ENCODE results near the gene SLIRP.

DNA sequence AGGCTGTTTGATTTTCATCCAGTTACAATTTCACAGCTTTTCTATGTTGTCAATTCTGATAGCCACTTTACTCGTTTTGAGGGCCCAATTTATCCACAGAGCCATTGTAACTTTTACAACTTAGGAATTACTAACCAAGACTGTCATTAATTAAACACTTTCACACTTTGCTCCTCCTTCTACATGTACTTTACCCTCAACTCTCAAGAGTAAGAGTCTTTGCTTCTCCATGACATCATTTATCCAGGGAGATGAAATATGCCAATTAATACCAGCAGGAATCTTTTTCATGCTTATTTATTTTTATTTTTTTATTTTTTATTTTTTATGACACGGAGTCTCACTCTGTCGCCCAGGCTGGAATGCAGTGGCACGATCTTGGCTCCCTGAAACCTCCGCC lies 13.5 kb downstream of the SLIRP start:
- TF ChIP-seq EZH2 (IDR thresholded peaks at IDR 0.05; ENCODE audit: borderline replicate concordance, low read depth, low read length, severe bottlenecking) = no peak
- TF ChIP-seq, protein P1, sequence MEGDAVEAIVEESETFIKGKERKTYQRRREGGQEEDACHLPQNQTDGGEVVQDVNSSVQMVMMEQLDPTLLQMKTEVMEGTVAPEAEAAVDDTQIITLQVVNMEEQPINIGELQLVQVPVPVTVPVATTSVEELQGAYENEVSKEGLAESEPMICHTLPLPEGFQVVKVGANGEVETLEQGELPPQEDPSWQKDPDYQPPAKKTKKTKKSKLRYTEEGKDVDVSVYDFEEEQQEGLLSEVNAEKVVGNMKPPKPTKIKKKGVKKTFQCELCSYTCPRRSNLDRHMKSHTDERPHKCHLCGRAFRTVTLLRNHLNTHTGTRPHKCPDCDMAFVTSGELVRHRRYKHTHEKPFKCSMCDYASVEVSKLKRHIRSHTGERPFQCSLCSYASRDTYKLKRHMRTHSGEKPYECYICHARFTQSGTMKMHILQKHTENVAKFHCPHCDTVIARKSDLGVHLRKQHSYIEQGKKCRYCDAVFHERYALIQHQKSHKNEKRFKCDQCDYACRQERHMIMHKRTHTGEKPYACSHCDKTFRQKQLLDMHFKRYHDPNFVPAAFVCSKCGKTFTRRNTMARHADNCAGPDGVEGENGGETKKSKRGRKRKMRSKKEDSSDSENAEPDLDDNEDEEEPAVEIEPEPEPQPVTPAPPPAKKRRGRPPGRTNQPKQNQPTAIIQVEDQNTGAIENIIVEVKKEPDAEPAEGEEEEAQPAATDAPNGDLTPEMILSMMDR (IDR thresholded peaks at IDR 0.05; ENCODE audit: borderline replicate concordance, extremely low read depth, low read length, poor library complexity, severe bottlenecking) = no peak
